GM21576 (cell line): ENCODE data around the gene PXMP2.

Experiments
- ATAC-seq: cut with Tn5 transposase; IDR thresholded peaks from one replicate; pipeline ENCODE4 v1.9.1; 2021; ENCODE audit warnings: mild to moderate bottlenecking, moderate library complexity; ENCODE audit not compliant: unreplicated experiment

Gene PXMP2

DNA sequence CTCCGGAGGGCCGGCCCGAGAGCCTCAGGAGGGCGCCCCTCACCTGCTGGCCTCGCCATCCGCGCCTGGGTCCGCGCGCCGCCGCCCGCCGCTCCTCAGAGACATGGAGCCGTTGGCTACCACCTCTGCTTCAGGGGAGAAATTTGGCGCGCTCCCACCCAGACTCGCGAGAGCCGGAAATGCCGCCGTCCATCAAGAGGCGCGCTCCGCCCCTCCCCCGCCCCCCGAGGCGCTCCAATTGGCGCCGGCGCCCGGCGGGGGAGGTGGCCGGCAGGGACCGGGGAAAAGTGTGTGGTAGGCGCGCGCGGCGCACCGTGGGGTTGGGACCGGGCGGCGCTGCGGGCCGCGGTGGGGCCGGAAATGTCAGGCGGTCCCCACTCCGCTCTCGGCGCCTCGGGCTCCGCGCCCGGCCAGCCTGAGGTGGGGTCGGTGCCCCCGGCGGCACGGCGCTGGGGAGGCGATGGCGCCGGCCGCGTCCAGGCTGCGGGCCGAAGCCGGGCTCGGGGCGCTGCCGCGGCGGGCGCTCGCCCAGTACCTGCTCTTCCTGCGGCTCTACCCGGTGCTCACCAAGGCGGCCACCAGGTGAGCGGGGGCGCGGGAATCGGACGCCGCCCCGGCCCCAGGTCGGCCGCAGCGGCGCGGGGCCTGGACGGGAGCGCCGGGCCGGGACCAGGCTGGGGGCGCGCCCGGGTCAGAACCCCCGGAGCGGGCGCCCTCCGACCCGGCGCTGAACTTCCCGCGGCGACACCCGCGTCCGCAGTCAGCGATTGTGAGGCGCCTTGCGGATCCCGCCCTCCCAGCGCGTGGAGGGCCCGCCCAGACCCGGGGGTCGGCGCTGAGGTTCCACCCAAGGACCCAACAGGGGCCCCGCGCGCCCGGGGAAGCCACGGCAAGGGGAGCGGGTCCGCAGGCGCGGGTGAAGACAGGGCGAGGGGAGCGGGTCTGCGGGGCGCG is at the start of gene PXMP2, which contains the start of gene POLE:
TSS of gene PXMP2 (plus strand) at position 377 of the 954 bp plus-strand sequence. CDS start at position 461, 84 bp downstream.
TSS of gene POLE (minus strand) at position 132 of the 954 bp plus-strand sequence. CDS start at position 105, 27 bp downstream.
- ATAC-seq, result peak; percentile 89

DNA sequence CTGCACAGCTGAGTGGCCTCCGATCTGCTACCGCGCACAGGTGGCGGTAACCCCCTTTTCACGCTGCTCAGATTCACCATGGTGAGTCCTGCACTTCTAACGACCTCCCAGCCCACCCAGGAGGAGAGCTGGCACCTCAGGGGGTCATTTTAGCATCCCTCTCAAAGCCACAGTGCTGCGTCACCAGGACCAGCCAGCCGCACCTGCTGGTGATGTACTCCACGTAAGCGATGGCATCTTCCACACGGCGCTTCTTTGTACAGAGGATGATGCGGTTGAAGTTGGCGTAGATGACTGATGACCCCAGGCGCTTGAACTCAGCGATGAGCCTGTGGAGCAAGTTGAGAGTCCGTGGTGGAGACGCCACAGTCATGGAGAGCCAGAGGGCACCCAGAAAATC is 49.6 kb upstream of the PXMP2 start:
- ATAC-seq, result no peak

GRCh38 chr12:132638541-132639408 is 48.6 kb upstream of the PXMP2 start:
- ATAC-seq, result no peak

DNA sequence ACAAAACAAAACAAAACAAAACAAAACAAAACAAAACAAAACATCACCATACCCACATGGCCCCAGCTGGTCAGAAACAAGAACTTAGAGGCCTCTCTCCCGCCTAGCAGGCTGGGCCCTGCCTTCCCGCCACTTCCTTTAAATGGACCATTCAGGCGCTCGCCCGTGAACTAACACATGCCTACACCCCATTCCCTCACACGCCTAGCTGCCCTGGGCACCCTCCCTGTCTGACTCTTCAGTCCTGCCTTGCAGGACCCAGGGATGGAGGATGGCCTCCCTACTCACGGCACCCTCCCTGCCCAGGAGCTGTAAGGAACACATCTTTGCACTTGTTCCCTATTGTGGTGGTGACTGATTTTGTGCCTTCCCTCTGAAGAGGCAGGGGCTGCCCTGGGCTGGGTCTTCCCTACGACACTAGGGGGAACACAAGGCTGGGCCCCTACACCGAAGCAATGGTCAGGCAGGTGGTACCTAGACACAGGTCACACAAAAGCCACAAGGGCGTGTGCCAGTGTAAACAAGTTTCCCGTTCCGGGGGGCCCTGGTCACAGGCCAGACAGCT is 47.3 kb upstream of the PXMP2 start:
- ATAC-seq, result no peak

- ATAC-seq, result no peak
Observed at GRCh38 chr12:132640936-132641335, 46.5 kb upstream of the PXMP2 start.

DNA sequence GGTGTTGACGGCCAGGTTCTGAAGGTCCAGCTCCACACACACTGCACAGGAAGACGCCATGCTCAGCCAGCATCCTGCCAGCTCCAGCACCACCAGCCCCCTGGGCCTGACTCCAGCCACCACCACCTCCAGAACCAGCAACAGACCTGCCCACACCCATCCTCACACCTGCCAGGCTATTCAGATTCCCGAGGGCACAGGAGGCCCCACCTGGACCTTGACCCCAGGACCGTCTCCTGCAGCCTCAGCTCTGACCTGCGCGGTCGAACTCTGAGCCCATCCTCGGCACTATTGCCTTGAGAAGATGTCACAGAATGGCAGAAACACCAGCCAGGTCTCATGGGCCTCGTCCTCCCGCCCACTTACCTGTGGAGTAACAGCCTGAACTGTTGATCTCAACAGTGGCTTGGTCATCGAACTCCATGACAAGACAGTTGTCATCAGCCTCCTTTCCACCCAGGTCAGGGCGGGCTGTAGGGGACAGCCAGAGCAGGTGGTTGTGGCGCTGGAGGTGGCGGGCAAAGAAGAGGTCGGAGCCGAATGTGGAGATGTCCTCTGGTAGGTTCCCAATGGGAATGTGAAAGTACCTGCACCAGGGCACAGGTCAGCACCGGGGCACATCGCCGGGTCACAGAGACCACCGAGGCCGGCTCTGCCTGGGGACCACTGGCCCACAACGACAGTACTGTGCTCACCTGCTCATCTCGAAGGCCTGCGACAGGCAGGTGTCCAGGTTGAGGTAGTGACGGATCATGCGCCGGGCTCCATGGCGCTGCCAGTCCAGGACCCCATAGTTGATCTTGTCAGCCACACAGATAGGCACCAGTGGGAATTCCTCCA is 45.4 kb upstream of the PXMP2 start:
- ATAC-seq, result no peak

DNA sequence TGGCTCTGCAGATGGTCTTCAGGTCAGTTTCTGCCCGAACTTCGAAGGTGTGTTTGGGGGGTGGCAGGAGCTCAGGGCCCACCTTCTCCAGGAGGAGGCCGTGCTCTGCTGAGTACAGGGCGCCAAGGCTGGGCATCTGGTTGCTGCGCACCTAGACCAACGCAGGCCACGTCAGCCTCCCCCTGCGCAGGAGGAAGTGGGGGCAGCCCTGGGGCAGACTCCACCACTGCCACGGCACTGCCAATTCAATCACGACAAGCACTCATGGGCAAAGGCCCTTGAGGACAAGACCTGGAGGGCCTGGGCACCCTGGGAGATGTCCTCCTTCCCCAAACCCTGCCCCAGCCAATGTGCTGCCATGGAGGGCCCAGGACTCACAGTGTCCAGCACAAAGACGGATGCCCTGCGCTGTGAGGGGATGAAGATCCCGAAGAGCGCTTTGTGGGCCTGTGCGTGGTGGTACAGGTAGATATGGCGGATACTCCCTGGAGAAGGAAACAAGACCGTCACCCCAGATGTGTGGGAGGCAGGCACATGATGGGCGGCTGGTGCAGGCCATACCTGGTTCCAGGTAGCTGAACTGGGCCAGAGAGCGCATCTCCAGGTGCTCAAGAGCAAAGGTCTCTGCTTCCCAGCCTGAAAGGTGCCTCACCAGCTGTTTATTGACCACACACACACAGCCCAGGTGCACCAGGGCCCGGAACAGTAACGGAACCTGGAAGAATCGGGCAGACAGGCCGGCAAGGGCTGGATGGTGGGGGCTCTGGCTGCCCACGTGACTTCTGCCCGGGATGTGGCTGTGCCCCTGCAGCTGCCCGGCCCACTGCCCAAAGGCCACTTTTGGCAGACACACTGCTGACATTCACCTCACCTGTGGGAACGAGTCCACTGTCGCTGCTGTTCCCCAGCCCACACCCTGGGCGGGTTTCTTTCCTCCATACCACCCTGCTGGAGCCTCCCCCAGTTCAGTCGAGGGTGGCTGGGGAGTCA is 44.2 kb upstream of the PXMP2 start:
- ATAC-seq, result no peak

DNA sequence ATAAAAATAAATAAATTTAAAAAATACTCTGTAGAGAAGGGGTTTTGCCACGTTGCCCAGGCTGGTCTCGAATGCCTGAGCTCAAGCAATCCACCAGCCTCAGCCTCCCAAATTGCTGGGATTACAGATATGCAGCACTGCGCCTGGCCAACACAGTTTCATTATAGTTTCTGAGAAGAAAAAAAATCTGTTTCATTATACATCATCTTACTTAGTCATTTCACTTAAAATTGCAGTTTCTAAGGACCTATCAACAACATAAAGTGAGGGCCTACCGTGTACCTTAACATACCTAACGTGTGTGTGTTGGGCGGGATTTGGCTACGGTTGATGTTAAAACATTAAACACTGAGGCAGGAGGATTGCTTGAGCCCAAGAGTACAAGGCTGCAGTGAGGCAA is 40.5 kb upstream of the PXMP2 start:
- no peak for ATAC-seq

- ATAC-seq, result no peak
Observed at GRCh38 chr12:132647858-132648257, 39.5 kb upstream of the PXMP2 start.

DNA sequence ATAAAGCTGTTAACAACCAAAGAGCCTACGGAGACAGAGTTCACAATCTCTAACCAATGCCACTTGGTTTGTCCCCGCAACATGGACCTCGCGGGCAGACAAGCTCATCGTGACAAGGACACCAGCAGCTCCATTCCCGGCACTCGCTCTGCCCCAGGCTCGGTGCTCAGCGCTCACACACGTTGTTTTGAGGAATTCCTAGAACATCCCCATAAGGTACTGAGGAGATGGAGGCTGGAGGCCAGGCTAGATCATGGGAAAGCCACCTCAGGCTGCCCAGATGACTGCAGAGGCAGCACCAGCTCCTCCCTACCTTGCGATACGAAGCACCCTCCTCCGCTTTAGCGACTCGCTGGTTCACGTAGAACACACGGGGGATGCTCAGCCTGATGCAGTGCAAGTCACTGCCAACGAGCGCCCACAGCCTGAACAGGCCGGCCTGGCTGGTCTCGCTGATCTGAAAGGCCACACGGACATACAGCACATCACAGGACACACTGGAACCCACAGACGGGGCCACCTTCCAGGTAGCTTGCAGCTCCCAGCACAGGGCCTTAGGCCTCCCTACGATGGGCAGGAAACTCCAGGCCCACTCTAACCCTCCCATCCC is 38.7 kb upstream of the PXMP2 start:
- no peak for ATAC-seq

DNA sequence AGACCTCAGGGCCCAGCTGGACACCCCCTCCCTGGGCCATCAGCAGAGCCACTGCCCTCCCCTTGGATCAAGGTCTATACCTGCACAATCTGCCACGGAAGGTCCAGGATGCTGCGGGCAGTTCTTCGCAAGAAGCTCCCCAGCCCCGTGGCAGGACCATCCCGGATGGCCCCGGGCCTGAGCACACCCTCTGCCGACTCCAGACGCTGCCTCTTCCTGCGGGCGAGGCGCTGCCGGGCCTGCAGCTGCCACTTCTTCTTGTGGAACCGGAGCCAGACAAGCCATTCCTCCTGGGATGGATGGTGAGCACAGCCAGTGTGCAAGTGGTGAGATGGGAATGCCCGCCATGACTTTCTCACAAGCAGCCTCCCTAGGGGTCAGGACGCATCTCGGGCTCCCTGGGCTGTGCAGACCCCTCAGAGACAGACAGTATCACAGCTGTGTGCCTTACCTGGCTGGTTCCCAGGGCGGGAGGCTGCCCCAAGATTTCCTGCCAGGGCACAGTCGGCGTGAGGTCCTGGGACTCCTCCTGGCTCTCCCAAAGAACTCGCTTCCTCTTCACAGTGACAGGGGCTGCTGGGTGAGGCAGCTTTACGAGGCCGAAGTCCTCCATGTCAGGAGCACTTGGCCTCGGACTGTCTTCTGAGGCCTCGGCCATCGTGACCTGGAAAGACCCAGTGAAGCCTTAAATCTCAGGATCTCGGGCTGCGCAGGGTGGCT is 38.0 kb upstream of the PXMP2 start:
- no peak for ATAC-seq

GRCh38 chr12:132651444-132652100 is 35.8 kb upstream of the PXMP2 start:
- no peak for ATAC-seq

GRCh38 chr12:132653567-132654290 is 33.7 kb upstream of the PXMP2 start:
- no peak for ATAC-seq

GRCh38 chr12:132657004-132657727 is 30.2 kb upstream of the PXMP2 start:
- ATAC-seq, result no peak

GRCh38 chr12:132658149-132658894 is 29.1 kb upstream of the PXMP2 start:
- no peak for ATAC-seq
